H1 (cell line): ENCODE measurements around the gene MED19. TPM values are rescaled to one million over a fixed set of nuclear protein-coding genes. Genes with fewer than 3 reads are reported as not detected.

Experiments used
- CEBPB ChIP-seq: IDR thresholded peaks from 2 replicates; pipeline ENCODE4 v1.6.1; 2012; ENCODE audit warnings: low read depth, low read length
- CTBP2 ChIP-seq: IDR thresholded peaks from 2 replicates; pipeline ENCODE4 v1.7.0; 2011; ENCODE audit warnings: borderline replicate concordance, mild to moderate bottlenecking, moderate library complexity, mixed read lengths, low read length; ENCODE audit not compliant: insufficient read depth, insufficient read length
- PHF8 ChIP-seq: fragments of 200-600 bp; sonication (generic); conservative IDR thresholded peaks from 2 replicates; pipeline ENCODE4 v1.7.1; 2012; ENCODE audit warnings: low read depth, mild to moderate bottlenecking, inconsistent platforms, low read length, moderate library complexity
- SIN3A ChIP-seq, 2 experiments: IDR thresholded peaks in 1 of 2; conservative IDR thresholded peaks in 1 of 2; 2 replicates each; pipeline ENCODE4 v1.6.1; 2011 to 2012; ENCODE audit warnings: low read length in 2 of 2, improper control_type of control experiment in 1 of 2, low read depth in 1 of 2, mild to moderate bottlenecking in 1 of 2
- SUZ12 ChIP-seq: fragments of 200-600 bp; sonication (generic); IDR thresholded peaks from 2 replicates; pipeline ENCODE4 v1.6.1; 2012; ENCODE audit warnings: mild to moderate bottlenecking, inconsistent platforms, low read length, moderate library complexity, mixed read lengths
- TCF12 ChIP-seq: IDR thresholded peaks from 2 replicates; pipeline ENCODE4 v1.6.1; 2011; ENCODE audit warnings: low read depth, mild to moderate bottlenecking, low read length
- polyA plus RNA-seq, 7 experiments: library from polyadenylated mRNA; depleted of rRNA in 3 of 7; stranded (reverse) in 5 of 7; unstranded in 2 of 7; fragments of >200 nt in 5 of 7; fragments of 200-250 nt in 2 of 7; gene quantifications; 1 replicate in 5 of 7; 2 replicates in 1 of 7; 4 replicates in 1 of 7; pipeline versions ENCODE4 v1.2.1 to v1.2.3, GENCODE V29; 2011 to 2013; ENCODE audit warnings: missing spikeins in 2 of 7, mixed read lengths in 2 of 7
- total RNA-seq: library from RNA; stranded (reverse); fragmentation: NEBNext Ultra II Directional; extraction: Animal tissue kit (Norgen Biotek cat#: 25700); gene quantifications from 2 replicates; pipeline ENCODE4 v1.2.1, GENCODE V29; 2021
- TF ChIP-seq, protein P1 (sequence below): fragments of 300-600 bp; sonication (generic); IDR thresholded peaks from 2 replicates; pipeline ENCODE4 v1.7.1; 2012; ENCODE audit warnings: low read length, moderate library complexity, mild to moderate bottlenecking, inconsistent platforms; ENCODE audit not compliant: insufficient replicate concordance
- TF ChIP-seq, protein P2 (sequence below): IDR thresholded peaks from 2 replicates; pipeline ENCODE4 v1.6.1; 2012; ENCODE audit warnings: inconsistent platforms

Gene MED19
- total and polyA plus RNA-seq, 2 of the 8 experiments (the other 6 are each of a cell fraction or from before 2014, with no cell fraction given) = 19.4 to 35.4 TPM

DNA sequence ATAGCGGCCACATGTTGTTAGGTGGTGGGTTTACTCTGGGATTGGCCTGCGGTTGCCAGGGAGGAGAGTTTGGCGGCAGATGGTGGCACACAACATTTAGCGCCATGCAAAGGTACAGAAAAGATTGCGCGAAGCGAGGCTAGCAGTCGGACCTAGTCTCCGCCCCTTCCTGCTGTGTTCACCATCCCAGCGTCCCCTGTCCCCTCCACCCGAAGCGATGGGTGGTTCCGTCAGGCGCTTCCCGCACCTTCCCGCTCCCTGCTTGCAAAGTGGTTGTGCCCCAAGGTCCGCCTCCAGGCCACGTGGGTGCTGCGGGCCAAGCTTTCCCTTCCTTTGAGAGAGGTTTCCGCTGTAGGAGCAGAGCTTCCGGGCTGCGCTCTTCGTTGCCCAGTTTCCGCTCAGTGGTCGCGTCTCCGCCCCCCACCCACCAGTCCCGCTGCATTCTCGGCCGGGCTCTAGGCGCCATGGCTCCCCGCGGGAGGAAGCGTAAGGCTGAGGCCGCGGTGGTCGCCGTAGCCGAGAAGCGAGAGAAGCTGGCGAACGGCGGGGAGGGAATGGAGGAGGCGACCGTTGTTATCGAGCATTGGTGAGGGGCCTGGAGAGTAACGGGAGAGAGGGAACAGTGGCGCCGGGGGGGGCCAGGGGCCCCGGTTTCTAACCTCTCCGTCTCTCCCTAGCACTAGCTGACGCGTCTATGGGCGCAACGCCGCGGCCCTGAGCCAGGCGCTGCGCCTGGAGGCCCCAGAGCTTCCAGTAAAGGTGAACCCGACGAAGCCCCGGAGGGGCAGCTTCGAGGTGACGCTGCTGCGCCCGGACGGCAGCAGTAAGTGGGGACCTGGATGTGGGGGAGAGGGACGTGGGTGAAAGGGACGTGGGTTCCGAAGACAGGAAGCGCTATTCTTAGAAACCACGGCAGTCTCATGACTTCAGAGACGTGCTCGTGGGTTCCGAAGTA, 29.4 kb upstream of the MED19 start, which contains the start of gene SELENOH (continued):
- TF ChIP-seq, protein P1, sequence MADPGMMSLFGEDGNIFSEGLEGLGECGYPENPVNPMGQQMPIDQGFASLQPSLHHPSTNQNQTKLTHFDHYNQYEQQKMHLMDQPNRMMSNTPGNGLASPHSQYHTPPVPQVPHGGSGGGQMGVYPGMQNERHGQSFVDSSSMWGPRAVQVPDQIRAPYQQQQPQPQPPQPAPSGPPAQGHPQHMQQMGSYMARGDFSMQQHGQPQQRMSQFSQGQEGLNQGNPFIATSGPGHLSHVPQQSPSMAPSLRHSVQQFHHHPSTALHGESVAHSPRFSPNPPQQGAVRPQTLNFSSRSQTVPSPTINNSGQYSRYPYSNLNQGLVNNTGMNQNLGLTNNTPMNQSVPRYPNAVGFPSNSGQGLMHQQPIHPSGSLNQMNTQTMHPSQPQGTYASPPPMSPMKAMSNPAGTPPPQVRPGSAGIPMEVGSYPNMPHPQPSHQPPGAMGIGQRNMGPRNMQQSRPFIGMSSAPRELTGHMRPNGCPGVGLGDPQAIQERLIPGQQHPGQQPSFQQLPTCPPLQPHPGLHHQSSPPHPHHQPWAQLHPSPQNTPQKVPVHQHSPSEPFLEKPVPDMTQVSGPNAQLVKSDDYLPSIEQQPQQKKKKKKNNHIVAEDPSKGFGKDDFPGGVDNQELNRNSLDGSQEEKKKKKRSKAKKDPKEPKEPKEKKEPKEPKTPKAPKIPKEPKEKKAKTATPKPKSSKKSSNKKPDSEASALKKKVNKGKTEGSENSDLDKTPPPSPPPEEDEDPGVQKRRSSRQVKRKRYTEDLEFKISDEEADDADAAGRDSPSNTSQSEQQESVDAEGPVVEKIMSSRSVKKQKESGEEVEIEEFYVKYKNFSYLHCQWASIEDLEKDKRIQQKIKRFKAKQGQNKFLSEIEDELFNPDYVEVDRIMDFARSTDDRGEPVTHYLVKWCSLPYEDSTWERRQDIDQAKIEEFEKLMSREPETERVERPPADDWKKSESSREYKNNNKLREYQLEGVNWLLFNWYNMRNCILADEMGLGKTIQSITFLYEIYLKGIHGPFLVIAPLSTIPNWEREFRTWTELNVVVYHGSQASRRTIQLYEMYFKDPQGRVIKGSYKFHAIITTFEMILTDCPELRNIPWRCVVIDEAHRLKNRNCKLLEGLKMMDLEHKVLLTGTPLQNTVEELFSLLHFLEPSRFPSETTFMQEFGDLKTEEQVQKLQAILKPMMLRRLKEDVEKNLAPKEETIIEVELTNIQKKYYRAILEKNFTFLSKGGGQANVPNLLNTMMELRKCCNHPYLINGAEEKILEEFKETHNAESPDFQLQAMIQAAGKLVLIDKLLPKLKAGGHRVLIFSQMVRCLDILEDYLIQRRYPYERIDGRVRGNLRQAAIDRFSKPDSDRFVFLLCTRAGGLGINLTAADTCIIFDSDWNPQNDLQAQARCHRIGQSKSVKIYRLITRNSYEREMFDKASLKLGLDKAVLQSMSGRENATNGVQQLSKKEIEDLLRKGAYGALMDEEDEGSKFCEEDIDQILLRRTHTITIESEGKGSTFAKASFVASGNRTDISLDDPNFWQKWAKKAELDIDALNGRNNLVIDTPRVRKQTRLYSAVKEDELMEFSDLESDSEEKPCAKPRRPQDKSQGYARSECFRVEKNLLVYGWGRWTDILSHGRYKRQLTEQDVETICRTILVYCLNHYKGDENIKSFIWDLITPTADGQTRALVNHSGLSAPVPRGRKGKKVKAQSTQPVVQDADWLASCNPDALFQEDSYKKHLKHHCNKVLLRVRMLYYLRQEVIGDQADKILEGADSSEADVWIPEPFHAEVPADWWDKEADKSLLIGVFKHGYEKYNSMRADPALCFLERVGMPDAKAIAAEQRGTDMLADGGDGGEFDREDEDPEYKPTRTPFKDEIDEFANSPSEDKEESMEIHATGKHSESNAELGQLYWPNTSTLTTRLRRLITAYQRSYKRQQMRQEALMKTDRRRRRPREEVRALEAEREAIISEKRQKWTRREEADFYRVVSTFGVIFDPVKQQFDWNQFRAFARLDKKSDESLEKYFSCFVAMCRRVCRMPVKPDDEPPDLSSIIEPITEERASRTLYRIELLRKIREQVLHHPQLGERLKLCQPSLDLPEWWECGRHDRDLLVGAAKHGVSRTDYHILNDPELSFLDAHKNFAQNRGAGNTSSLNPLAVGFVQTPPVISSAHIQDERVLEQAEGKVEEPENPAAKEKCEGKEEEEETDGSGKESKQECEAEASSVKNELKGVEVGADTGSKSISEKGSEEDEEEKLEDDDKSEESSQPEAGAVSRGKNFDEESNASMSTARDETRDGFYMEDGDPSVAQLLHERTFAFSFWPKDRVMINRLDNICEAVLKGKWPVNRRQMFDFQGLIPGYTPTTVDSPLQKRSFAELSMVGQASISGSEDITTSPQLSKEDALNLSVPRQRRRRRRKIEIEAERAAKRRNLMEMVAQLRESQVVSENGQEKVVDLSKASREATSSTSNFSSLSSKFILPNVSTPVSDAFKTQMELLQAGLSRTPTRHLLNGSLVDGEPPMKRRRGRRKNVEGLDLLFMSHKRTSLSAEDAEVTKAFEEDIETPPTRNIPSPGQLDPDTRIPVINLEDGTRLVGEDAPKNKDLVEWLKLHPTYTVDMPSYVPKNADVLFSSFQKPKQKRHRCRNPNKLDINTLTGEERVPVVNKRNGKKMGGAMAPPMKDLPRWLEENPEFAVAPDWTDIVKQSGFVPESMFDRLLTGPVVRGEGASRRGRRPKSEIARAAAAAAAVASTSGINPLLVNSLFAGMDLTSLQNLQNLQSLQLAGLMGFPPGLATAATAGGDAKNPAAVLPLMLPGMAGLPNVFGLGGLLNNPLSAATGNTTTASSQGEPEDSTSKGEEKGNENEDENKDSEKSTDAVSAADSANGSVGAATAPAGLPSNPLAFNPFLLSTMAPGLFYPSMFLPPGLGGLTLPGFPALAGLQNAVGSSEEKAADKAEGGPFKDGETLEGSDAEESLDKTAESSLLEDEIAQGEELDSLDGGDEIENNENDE = peak; percentile 19
- peak; percentile 41; the same call in 1 of the 2 replicates for TF ChIP-seq CEBPB
- TF ChIP-seq SUZ12 = no peak
- TF ChIP-seq, protein P2, sequence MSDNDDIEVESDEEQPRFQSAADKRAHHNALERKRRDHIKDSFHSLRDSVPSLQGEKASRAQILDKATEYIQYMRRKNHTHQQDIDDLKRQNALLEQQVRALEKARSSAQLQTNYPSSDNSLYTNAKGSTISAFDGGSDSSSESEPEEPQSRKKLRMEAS = peak; percentile 99
- peak; percentile 91 to 98; a peak in 3 of 4 replicates for TF ChIP-seq SIN3A (conservative IDR thresholded peaks at IDR 0.05 in 1 of 2, IDR thresholded peaks at IDR 0.05 in 1 of 2; ENCODE audit: low read depth in 1 of 2, low read length in 2 of 2)
- 0 out of 2 replicates have a peak, but pooled peaks have one; percentile 59 for TF ChIP-seq TCF12
- peak; percentile 91 for TF ChIP-seq PHF8
- TF ChIP-seq CTBP2 = peak; percentile 77
